ENCODE data around the gene SUMO3.

The SUMO3 gene

GRCh38 chr21:44757731-44758130, 60.1 kb downstream of the SUMO3 start:
- no peak for DNase-seq (ENCODE audit: extremely low read depth, low read depth)
- no peak overlapping the region for H3K4me3 ChIP-seq (replicated peaks; ENCODE audit: low read depth, low read length)
- TF ChIP-seq CTCF (IDR thresholded peaks at IDR 0.05; ENCODE audit: low read depth, low read length, missing control alignments), result no peak

DNA sequence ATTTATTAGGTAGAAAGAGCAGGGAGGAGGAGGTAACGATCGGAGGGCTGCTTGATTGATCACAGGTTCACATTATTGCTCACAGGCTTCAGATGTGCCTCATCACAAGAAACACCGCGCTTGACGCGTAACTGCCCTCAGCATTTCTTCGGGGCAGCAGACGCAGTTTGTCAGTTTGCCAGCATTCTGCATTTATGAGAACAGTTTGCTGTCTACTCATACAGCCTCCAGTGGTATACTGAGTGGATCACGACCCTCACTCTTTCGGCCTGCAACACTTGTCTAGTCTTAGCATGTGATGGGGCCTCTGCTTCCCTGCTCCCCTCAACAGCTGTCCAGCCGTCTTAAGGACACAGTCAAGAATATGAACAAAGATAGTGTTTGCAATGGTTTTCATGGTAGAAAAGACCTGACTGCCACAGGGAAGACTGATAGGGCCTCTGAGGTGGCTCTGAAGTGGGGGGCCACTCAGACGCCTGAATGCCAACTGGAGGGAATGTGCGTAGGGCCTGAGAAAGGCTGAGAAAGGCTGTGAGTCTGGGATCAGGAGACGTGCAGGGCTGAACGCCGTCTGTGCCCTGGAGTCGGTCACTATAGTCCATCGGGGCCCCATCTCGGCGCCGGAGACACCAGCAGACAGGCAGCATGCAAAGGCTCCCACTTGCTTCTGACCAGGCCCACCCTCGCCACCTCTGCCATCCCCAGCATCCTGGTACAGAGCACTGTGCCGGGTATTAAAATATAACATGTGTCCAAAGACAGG, 61.3 kb downstream of the SUMO3 start:
- no peak for TF ChIP-seq CTCF (IDR thresholded peaks at IDR 0.05; ENCODE audit: low read depth, low read length, missing control alignments)
- no peak for DNase-seq (ENCODE audit: extremely low read depth, low read depth)
- H3K4me3 ChIP-seq (replicated peaks; ENCODE audit: low read depth, low read length), result no peak overlapping the region

Data from HFF-Myc (cell line).